Heart left ventricle (tissue), 16 donors: ENCODE data around the gene NECTIN1. TPM values are rescaled to one million over a fixed set of nuclear protein-coding genes. Genes with fewer than 3 reads are reported as not detected.
A peak's percentile ranks its signal among the peaks of the same experiment; 100 is the strongest.

Experiments
- ATAC-seq, 4 donors: fragments of 200-7000 bp; cut with Tn5 transposase; one replicate each; pipeline ENCODE4 v1.9.1; 2020 to 2022; ENCODE audit warnings: moderate library complexity in 4 of 4, mild to moderate bottlenecking in 3 of 4, moderate number of reproducible peaks in 1 of 4
- DNase-seq, 5 donors: peaks; one replicate each; pipeline ENCODE4 v3.0.0-alpha.2; 2020
- H3K27ac ChIP-seq, 12 donors: fragments of 200-600 bp; sonication (generic) in 4 of 12; one replicate each; pipeline versions ENCODE4 v1.5.0 to v1.8.0; 2016 to 2022; ENCODE audit warnings: mild to moderate bottlenecking in 2 of 12
- H3K27me3 ChIP-seq, 9 donors: fragments of 200-600 bp; sonication (generic) in 2 of 9; one replicate each; pipeline versions ENCODE4 v1.5.1 to v1.8.0; 2016 to 2022; ENCODE audit warnings: mild to moderate bottlenecking in 3 of 9
- H3K36me3 ChIP-seq, 9 donors: fragments of 200-600 bp; sonication (generic) in 2 of 9; one replicate each; pipeline versions ENCODE4 v1.5.0 to v1.8.0; 2018 to 2022; ENCODE audit warnings: mild to moderate bottlenecking in 2 of 9
- H3K4me1 ChIP-seq, 12 donors: fragments of 200-600 bp; sonication (generic) in 4 of 12; one replicate each; pipeline versions ENCODE4 v1.5.0 to v1.8.0; 2016 to 2022; ENCODE audit warnings: mild to moderate bottlenecking in 3 of 12
- H3K4me3 ChIP-seq, 12 donors: fragments of 200-600 bp; sonication (generic) in 4 of 12; one replicate each; pipeline versions ENCODE4 v1.5.0 to v1.8.0; 2017 to 2022; ENCODE audit warnings: mild to moderate bottlenecking in 9 of 12, moderate library complexity in 4 of 12
- H3K9me3 ChIP-seq, 12 donors: fragments of 200-600 bp; sonication (generic) in 4 of 12; one replicate each; pipeline versions ENCODE4 v1.5.0 to v1.8.0; 2016 to 2022; ENCODE audit warnings: mild to moderate bottlenecking in 1 of 12
- POLR2A ChIP-seq, 2 donors: fragments of 450-650 bp; IDR thresholded peaks; one replicate each; pipeline ENCODE4 v1.6.1; 2017; ENCODE audit warnings: antibody characterized with exemption in 2 of 2, mild to moderate bottlenecking in 2 of 2, moderate library complexity in 2 of 2
- WGBS, 4 donors: extraction: QIAGEN DNeasy Blood & Tissue Kit in 2 of 4; methylation state at CpG; one replicate each; pipeline versions ENCODE4 v1.1.5 to v1.1.7; 2013 to 2018; 5-methylcytosine and 5-hydroxymethylcytosine counted together
- intact Hi-C, 10 donors: fragments of 100-400 bp; cut with DNase I; formaldehyde crosslinking; loops; one replicate each; pipeline versions ENCODE4 v1.11.1 to v1.14.2; 2022
- polyA plus RNA-seq, 2 donors: library from polyadenylated mRNA; stranded (reverse); fragments of 200-250 nt; gene quantifications; one replicate each; pipeline ENCODE4 v1.2.3, GENCODE V29; 2013
- total RNA-seq, 9 donors: library from RNA; depleted of rRNA in 2 of 9; stranded (reverse); fragments of >200 nt in 2 of 9; fragmentation: NEBNext Ultra II Directional in 3 of 9; extraction: Animal tissue kit (Norgen Biotek cat#: 25700) in 3 of 9; gene quantifications; one replicate each; pipeline versions ENCODE4 v1.1.0 to v1.2.4, GENCODE V29; 2016 to 2023
- TF ChIP-seq, protein P1 (sequence below), 12 donors: fragments of 200-600 bp; sonication (generic) in 4 of 12; IDR thresholded peaks; one replicate each; pipeline versions ENCODE4 v1.5.0 to v1.8.0; 2018 to 2022; ENCODE audit warnings: antibody characterized with exemption in 12 of 12, mild to moderate bottlenecking in 5 of 12
- donor health status: ischemic (EF 13 %, LVEDD 7.1; RV severe dilation, severe dysfunction).
- donor health status: healthy with polysubstance abuse.
- donor health status: DM: no; HTN: yes; CAD: no.
- donor health status: DM: no; HTN: no; CAD: no.
- donor health status: ischemic (EF 25% LVEDD 6.9; RV normal size, moderate dysfunction).
- donor health status: ischemic (EF 25% LVEDD 5.7; RV mildly dilated, moderate dysfunction).
- donor health status: healthy.
- donor health status: DM: yes; HTN: yes; CAD: no.
- donor health status: ischemic (EF 35%, LVEDD 5.7; RV mildly dilated, moderate dysfunction).
- donor health status: nonischemic (EF 11% LVEDD 7.7; RV severe dilation, severe dysfunction).
- donor health status: DM: yes; HTN: yes; CAD: no.
- donor health status: PGD.
- donor health status: ischemic (EF 29% LVEDD 5.4; RV normal size, mild dysfunction).
- donor health status: nonischemic (EF 23%, LVEDD 6.1; RV moderate dilation, normal function).

Gene NECTIN1
- total and polyA plus RNA-seq, 11 donors, result 5.8 to 28.6 (median 18.5) TPM

DNA sequence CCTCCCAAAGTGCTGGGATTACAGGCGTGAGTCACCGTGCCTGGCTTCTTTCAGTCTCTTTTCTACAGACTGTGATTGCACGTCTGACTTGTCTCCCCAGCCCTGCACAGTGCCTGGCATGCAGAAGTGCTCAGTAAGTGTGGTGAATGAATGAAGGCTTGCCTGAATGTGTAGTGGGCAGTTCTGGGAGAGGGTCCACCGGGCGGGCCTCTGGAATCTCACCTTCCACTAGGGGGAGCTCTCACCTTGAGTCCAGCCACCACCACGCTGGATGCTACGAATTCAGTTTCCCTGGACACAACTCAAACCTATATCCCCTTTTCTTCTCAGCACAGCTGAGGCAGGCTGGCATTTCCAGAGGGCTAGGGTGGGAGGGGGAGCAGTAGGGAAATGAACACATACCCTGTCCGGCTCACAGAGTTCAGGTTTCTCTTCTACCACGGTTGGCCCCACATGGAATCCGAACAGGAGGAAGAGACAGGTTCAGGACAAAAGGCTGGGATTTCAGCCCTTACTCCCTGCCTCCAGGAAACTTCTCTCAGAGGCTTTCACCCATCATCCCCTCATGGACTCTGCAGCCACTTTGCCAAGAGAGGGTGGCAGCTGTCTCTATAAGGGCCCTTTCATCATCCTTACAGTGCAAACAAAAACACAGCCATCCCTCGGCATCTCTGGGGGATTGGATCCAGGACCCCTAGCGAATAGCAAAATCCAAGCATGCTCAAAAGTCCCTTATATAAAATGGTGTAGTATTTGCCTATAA, 86.8 kb downstream of the NECTIN1 start:
- Histone ChIP-seq H3K9me3 (no peaks in the 10 kb centered on the region), H3K4me1 (no peaks in the 10 kb centered on the region), H3K4me3 (no peak overlapping the region), H3K36me3 (no peaks in the 10 kb centered on the region), H3K27ac (no peak overlapping the region), H3K27me3 (peaks cover 0 to 13% (median 0%) of the 10 kb centered on the region in 9 donors)
- 61 to 72% (median 69%) methylated on average over 11 to 12 of the region's 12 CpGs for WGBS, 4 donors
- TF ChIP-seq, protein P1, sequence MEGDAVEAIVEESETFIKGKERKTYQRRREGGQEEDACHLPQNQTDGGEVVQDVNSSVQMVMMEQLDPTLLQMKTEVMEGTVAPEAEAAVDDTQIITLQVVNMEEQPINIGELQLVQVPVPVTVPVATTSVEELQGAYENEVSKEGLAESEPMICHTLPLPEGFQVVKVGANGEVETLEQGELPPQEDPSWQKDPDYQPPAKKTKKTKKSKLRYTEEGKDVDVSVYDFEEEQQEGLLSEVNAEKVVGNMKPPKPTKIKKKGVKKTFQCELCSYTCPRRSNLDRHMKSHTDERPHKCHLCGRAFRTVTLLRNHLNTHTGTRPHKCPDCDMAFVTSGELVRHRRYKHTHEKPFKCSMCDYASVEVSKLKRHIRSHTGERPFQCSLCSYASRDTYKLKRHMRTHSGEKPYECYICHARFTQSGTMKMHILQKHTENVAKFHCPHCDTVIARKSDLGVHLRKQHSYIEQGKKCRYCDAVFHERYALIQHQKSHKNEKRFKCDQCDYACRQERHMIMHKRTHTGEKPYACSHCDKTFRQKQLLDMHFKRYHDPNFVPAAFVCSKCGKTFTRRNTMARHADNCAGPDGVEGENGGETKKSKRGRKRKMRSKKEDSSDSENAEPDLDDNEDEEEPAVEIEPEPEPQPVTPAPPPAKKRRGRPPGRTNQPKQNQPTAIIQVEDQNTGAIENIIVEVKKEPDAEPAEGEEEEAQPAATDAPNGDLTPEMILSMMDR (IDR thresholded peaks at IDR 0.05), result peak; percentile 18 to 46 (median 36)
- TF ChIP-seq POLR2A (IDR thresholded peaks at IDR 0.05), result no peak
- intact Hi-C loops, result no loop called here
- no peak for ATAC-seq
- peak in 1 of 5 donors; percentile 33 for DNase-seq

DNA sequence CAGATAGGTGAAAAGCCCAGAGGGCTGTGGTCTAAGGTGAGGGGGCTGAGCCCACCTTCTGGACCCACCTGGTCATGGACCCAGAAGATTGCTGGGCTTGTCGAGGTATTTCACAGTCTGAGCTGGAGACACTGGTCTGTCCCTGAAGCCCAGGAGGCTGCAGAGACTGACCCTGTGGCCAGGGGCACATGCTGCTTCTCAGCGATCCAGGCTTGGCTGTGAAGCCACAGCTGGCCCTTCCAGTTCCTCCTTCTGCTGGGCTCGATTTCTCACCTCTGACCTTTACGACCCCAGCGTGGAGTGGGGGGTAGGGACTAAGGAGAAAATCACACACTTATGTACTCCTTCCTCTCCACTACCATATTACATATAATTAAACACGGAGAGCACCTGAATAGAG, 88.5 kb downstream of the NECTIN1 start:
- H3K4me1 ChIP-seq, result no peaks in the 10 kb centered on the region
- H3K27me3 ChIP-seq, result peaks cover 0 to 13% (median 0%) of the 10 kb centered on the region in 9 donors
- H3K27ac ChIP-seq, result no peak overlapping the region
- no peaks in the 10 kb centered on the region for H3K9me3 ChIP-seq
- ATAC-seq, result no peak
- 52 to 60% (median 56%) methylated on average over 6 of the region's 6 CpGs for WGBS, 4 donors
- H3K36me3 ChIP-seq, result no peaks in the 10 kb centered on the region
- no peak overlapping the region for H3K4me3 ChIP-seq
- TF ChIP-seq, protein P1 (IDR thresholded peaks at IDR 0.05), result no peak
- TF ChIP-seq POLR2A (IDR thresholded peaks at IDR 0.05), result no peak
- peak in 1 of 5 donors; percentile 42 for DNase-seq
- intact Hi-C loops, result no loop called here

DNA sequence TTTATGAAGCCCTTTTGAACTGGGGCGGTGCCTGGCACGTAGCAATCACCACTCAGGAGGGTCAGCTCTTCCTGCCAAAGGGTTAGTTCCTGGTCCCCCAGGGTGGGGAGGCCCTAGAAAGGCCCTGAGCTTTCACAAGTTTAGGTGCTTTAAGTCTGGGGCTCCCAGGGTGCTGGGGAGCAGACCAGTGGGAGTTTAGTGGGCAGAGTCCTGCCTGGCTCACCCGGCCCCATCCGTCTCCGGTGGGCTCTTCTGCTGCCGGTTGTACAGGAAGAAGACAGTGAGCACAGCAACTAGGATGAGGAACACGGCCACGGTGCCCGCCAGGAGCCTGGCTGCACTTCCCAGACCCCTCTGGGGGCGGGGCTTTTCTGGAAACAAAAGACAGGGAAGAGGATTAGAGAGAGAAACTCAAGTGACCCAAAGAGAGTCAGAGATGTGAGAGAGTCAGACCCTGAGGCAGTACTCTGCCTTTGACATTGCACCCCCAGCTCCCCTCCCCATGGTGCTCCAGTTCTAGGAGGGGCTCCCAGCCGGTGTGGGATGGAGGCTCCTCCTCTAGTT, 89.3 kb downstream of the NECTIN1 start:
- intact Hi-C loops, result loop anchor here in 1 of 10 donors (10.0 kb wide), 1 partner anchor 145 kb away; no protein-coding TSS in a partner anchor
- TF ChIP-seq, protein P1 (IDR thresholded peaks at IDR 0.05), result no peak
- no peak overlapping the region for H3K4me3 ChIP-seq
- H3K9me3 ChIP-seq, result no peaks in the 10 kb centered on the region
- ATAC-seq (no peak), DNase-seq (peak in 1 of 5 donors; percentile 28)
- no peak overlapping the region for H3K27ac ChIP-seq
- 52 to 63% (median 55%) methylated on average over 11 of the region's 11 CpGs for WGBS, 4 donors
- peaks cover 0 to 13% (median 0%) of the 10 kb centered on the region in 9 donors for H3K27me3 ChIP-seq
- no peaks in the 10 kb centered on the region for H3K36me3 ChIP-seq
- no peaks in the 10 kb centered on the region for H3K4me1 ChIP-seq

DNA sequence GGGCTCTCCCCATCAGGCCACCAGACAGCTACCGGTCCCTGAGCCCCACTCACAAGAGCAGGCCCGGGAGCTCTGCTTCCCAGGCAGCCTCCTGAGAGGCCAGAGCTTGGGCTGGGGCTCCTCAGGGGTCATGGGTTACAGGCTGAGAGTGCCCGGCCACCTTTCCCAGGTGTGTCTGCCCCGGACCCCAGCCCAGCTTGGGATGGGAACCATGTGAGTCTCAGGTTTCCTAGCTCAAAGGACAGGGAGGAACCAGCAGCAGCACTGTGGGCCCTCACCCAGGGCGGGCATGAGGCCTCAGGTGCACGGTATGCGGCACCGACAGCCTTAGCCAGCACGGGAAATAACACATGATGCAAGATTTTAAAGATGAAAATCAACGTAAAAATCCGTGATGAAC, 90.1 kb downstream of the NECTIN1 start:
- H3K4me3 ChIP-seq, result no peak overlapping the region
- no peak for DNase-seq
- peaks cover 0 to 13% (median 0%) of the 10 kb centered on the region in 9 donors for H3K27me3 ChIP-seq
- H3K27ac ChIP-seq, result no peak overlapping the region
- no peaks in the 10 kb centered on the region for H3K4me1 ChIP-seq
- ATAC-seq, result no peak
- TF ChIP-seq, protein P1 (IDR thresholded peaks at IDR 0.05), result no peak
- TF ChIP-seq POLR2A (IDR thresholded peaks at IDR 0.05), result no peak
- 79 to 84% (median 81%) methylated on average over 9 to 11 of the region's 11 CpGs for WGBS, 4 donors
- intact Hi-C loops, result loop anchor here in 1 of 10 donors (10.0 kb wide), 1 partner anchor 144 kb away; no protein-coding TSS in a partner anchor
- no peaks in the 10 kb centered on the region for H3K36me3 ChIP-seq
- no peaks in the 10 kb centered on the region for H3K9me3 ChIP-seq
